HG03457 (cell line): ENCODE measurements around the gene KIAA0040.

Source experiments
- ATAC-seq: cut with Tn5 transposase; IDR thresholded peaks from one replicate; pipeline ENCODE4 v1.9.1; 2021; ENCODE audit warnings: moderate number of reproducible peaks; ENCODE audit not compliant: unreplicated experiment

The KIAA0040 gene

GRCh38 chr1:175172503-175172902 is 20.1 kb downstream of the KIAA0040 start:
- ATAC-seq = no peak

- no peak for ATAC-seq
Observed at GRCh38 chr1:175171036-175171913, 21.3 kb downstream of the KIAA0040 start.

DNA sequence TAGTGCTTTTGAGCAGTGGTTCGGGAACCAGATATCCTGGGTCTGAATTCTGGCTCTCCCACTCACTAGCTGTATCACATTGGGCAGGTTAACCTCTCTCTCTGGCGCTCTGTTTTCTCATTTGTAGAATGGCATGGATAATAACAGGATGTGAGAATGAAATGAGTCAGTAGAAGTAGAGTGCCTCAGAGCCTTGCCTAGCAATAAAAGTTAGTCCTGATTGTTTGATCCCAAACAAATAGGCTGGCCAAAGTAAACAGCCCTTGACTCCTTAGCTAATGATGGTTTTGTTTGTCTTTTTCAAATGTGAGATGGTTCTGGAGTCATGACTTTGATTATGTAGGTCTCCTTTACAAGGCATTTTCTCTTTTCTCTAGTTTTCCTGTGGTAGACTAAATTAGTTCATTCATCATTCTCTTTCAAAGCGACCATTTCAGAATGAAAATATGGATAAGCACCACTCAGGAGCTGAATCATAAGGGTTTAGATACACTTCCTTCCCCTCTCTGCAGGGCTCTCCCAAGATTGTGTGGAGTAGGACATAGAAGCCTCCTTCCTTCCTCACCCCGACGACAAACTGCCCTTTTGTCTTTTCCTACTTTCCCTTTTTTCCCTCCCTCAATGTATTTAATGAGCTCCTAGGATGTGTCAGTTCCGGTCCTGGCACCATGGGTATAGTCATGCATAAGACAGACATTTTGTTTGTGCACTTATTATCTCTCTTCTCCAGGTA is 23.1 kb downstream of the KIAA0040 start:
- no peak for ATAC-seq

DNA sequence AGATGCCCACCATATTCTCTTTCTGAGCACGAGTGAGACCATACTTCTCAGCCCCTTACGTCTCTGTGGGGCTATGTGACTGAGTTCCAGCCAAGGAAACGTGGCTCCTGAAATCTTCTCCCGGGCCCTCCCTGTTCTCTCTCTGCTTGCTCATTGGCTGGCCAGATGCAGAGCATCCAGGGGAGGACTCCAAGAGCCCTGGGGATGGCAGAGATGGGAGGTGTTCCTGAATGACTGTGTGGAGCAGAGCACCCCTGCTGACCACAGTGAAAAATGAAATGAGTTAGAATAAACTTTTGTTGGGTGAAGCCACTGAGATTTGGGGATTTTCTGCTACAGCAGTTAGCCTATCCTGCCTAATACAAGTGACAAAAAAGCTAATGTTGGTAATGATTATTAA is 23.8 kb downstream of the KIAA0040 start:
- no peak for ATAC-seq

DNA sequence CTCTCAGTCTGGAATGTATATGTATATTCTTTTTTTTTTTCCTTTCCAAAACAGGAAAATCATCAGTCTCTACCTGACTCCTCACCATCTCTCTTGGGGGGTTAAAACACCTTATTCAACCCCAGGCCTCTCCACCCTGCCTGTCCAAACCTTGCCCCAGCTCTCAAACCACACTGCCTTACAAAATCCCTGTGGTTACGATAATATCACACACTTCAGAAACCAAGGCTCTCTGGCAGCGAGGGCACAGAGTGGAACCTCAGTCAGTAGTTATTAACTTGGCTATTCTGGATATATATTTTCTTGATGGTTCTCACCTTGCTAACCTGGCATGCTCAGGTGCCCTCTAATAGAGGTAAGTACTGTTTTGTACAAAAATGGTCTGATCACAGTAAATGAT is 24.7 kb downstream of the KIAA0040 start:
- no peak for ATAC-seq

GRCh38 chr1:175166746-175167145 is 25.8 kb downstream of the KIAA0040 start:
- no peak for ATAC-seq

DNA sequence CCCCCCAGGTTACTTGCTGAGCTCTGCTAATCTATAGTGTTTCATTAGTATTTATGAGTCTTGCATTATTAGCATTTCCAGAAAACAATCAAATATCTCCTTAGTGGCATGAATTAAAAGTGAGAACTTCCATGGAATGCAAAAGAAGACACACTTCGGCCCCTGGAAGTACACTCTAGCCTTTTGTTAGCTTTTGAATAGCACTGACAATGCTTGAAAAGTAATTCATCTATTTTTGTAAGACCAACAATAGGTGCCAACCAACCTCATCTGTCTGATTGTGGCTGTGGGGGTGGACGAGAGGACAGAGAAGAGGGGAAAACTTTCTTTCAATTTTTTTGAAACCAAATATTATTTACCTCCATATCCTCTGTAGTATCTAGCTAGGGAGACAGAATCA is 27.8 kb downstream of the KIAA0040 start:
- ATAC-seq = no peak

- no peak for ATAC-seq
Observed at GRCh38 chr1:175163702-175164101, 28.9 kb downstream of the KIAA0040 start.

DNA sequence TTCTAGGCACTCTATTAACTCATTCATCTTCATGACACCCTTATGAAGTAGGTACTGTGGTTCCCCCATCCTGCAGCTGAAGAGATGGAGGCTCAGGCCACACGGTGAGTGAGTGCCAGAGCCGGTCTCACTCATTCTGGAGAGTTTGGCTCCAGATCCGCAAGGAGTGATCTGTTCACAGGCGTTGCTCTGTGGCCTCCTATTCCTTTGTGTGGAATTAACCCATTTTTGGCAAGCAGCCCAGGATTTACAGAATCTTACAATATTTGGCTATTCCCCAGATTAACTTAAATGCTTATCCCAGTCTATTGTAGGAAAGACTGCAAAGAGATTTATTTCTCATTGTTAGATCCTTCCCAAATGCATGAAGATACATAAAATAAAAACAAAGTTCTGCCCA is 29.6 kb downstream of the KIAA0040 start:
- ATAC-seq = no peak

DNA sequence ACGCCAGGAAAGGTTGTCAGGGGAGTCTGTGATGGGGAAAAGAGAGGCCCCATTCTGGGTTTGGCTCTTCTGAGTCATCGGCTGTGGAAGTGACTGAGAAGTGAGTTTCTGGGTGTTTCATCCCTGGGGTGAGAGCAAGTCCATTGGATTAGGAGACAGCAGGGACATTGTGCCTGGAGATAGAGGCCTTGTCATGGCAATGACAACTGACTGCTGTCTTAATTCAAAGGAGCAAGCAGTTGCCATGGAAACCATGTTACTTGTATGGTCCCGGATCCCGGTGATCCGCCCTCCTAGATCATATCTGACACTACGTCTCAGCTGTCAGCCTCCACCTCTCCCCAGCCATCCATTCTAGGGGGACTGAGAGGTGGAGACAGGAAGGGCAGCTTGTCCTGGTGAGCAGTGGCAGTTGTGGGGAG is 34.4 kb downstream of the KIAA0040 start:
- ATAC-seq = no peak

GRCh38 chr1:175157200-175157599 is 35.4 kb downstream of the KIAA0040 start:
- ATAC-seq = no peak

- no peak for ATAC-seq
Observed at GRCh38 chr1:175155936-175156335, 36.6 kb downstream of the KIAA0040 start.

DNA sequence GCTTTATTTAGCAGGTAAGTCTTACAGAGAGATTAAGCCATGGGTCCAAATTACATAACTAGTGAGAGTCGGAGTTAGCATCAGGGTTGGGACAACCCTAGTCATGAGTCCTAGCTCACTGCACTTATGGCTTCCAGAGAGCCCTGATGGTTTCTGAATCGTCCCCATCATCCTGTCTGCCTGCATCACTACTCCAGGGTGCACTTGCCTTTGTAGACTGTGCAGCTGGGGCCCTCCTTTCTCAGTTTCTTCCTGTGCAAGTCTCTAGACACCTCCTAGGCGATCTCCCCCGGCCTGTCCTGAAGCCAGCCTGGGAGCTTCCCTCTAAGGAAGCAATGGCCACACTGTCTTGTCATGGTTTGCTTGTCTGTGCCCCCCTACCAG is 37.1 kb downstream of the KIAA0040 start:
- no peak for ATAC-seq

- ATAC-seq = no peak
Observed at GRCh38 chr1:175154629-175155472, 37.7 kb downstream of the KIAA0040 start.

DNA sequence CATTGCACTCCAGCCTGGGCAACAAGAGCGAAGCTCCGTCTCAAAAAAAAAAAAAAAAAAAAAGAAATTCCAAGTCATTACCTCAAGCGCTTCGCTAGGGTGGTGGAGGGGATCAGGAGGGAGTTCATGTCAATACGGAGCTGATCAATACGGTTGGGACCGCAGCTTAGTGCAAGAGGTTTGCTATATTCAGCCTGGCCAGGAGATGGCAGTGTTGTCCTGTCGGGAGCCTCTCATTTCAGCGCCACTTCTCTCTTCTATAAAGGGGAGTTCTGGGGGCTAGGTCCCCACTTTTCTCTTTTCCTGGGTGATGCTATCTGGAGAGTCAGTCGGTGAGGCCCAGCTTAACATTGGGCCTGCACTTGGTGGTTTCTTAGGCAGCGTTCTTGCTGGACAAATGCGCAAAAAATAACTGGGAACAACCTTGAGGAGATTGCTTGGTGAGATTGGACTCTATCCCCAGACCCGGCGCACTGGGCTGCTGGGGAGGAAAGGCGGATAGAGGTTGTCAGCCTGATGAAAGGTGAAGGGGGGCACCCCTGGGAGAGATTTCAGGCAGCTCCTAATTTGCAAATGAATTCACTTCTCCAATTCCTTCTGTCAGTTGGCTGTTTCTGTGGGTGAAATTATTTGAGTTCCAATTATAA is 40.4 kb downstream of the KIAA0040 start:
- no peak for ATAC-seq

- ATAC-seq = no peak
Observed at GRCh38 chr1:175150596-175151319, 41.8 kb downstream of the KIAA0040 start.

GRCh38 chr1:175148068-175148467 is 44.5 kb downstream of the KIAA0040 start:
- no peak for ATAC-seq

DNA sequence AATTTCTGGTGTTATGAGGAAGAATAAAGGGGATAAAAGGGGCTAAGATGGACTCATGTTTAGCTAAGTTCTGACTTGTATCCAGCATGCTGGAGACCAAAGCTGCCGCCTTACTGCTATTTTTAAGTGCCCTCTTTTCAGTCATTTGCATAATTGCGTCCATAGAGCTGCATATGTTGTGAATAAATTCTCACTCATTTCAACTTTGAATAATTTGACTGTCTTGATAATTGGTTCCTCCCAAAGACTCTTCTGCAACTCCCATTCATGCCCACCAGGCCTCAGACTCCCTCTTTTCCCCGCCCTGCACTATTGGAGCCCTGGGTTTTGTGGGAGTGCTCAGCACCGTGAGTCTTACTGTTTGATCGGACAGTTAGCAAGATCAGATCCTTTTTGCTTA is 45.0 kb downstream of the KIAA0040 start:
- ATAC-seq = no peak

DNA sequence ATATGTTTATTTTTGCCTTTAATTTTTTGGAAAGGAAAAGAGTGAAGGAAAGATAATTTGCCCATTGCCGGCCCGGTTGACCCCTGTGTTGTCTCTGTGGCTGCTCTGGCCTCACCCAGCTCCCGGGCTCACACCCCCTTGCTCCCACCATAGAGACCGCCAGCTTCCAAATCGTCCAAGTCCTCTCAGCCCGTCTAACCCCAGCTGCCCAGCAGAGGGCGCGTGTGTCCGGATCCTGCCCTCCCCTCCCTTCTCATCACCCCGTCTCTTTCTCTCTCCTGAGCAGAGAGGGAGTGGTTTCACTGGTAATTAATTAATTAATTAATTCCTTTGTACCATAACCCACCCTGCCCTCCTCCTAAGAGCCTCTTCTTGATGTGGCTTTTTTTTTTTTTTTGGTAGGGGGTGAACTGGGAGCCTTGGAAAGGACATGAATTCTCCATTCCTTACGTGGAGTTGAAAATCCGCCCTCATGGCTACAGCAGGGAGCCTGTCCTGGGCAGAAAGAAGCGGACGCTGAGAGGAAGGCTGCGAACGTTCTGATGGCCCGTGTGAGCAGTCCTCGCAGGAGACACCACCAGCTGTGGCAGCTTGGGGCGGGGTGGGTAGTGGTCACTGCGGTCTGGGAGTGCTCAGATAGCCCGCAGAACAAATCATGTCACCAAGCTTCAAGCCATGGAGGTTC is 45.9 kb downstream of the KIAA0040 start:
- ATAC-seq = no peak
